ENCODE data around the gene ZCCHC4. TPM values are rescaled to one million over a fixed set of nuclear protein-coding genes. Genes with fewer than 3 reads are reported as not detected.
A peak's percentile ranks its signal among the peaks of the same experiment; 100 is the strongest.
"Not testable (repeated sequence)": the region's sequence is repeated elsewhere in the genome, so short reads cannot be mapped to it uniquely, and the experiment has no call there.

Gene ZCCHC4
- total RNA-seq, 1 donor from 2014 or later = 6.0 TPM

- Mint-ChIP-seq H3K4me3 (ENCODE audit: unreplicated experiment) (no peak overlapping the region), H3K9me3 (ENCODE audit: low read depth) (no peaks in the 10 kb centered on the region), H3K36me3 (ENCODE audit: low read depth) (peaks cover 4% of the 10 kb centered on the region), H3K27ac (ENCODE audit: unreplicated experiment) (no peak overlapping the region), H3K4me1 (ENCODE audit: low read depth) (no peaks in the 10 kb centered on the region), H3K27me3 (ENCODE audit: low read depth) (no peaks in the 10 kb centered on the region)
- TF ChIP-seq, protein P1, sequence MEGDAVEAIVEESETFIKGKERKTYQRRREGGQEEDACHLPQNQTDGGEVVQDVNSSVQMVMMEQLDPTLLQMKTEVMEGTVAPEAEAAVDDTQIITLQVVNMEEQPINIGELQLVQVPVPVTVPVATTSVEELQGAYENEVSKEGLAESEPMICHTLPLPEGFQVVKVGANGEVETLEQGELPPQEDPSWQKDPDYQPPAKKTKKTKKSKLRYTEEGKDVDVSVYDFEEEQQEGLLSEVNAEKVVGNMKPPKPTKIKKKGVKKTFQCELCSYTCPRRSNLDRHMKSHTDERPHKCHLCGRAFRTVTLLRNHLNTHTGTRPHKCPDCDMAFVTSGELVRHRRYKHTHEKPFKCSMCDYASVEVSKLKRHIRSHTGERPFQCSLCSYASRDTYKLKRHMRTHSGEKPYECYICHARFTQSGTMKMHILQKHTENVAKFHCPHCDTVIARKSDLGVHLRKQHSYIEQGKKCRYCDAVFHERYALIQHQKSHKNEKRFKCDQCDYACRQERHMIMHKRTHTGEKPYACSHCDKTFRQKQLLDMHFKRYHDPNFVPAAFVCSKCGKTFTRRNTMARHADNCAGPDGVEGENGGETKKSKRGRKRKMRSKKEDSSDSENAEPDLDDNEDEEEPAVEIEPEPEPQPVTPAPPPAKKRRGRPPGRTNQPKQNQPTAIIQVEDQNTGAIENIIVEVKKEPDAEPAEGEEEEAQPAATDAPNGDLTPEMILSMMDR (IDR thresholded peaks at IDR 0.05) = no peak
- DNase-seq (ENCODE audit: low spot score) = no peak
These were observed 8.2 kb downstream of the ZCCHC4 start for GRCh38 chr4:25320773-25321172.

GRCh38 chr4:25321703-25322102, 9.1 kb downstream of the ZCCHC4 start:
- no peak overlapping the region for H3K27ac Mint-ChIP-seq (ENCODE audit: unreplicated experiment)
- H3K9me3 Mint-ChIP-seq (ENCODE audit: low read depth) = no peaks in the 10 kb centered on the region
- DNase-seq (ENCODE audit: low spot score) = no peak
- H3K4me1 Mint-ChIP-seq (ENCODE audit: low read depth) = no peaks in the 10 kb centered on the region
- TF ChIP-seq, protein P1 (IDR thresholded peaks at IDR 0.05) = no peak
- H3K27me3 Mint-ChIP-seq (ENCODE audit: low read depth) = no peaks in the 10 kb centered on the region
- no peak overlapping the region for H3K4me3 Mint-ChIP-seq (ENCODE audit: unreplicated experiment)
- peaks cover 4% of the 10 kb centered on the region for H3K36me3 Mint-ChIP-seq (ENCODE audit: low read depth)

GRCh38 chr4:25328463-25328862, 15.9 kb downstream of the ZCCHC4 start:
- H3K27ac Mint-ChIP-seq (ENCODE audit: unreplicated experiment); DNase-seq (ENCODE audit: low spot score); H3K9me3 Mint-ChIP-seq (ENCODE audit: low read depth); H3K27me3 Mint-ChIP-seq (ENCODE audit: low read depth); H3K36me3 Mint-ChIP-seq (ENCODE audit: low read depth); H3K4me3 Mint-ChIP-seq (ENCODE audit: unreplicated experiment): not testable (repeated sequence)
- peaks cover 12% of the 10 kb centered on the region for H3K4me1 Mint-ChIP-seq (ENCODE audit: low read depth)

- Mint-ChIP-seq H3K9me3 (ENCODE audit: low read depth) (no peaks in the 10 kb centered on the region), H3K4me1 (ENCODE audit: low read depth) (peaks cover 12% of the 10 kb centered on the region), H3K27me3 (ENCODE audit: low read depth) (no peaks in the 10 kb centered on the region), H3K36me3 (ENCODE audit: low read depth) (peaks cover 2% of the 10 kb centered on the region), H3K27ac (ENCODE audit: unreplicated experiment) (no peak overlapping the region), H3K4me3 (ENCODE audit: unreplicated experiment) (no peak overlapping the region)
- TF ChIP-seq, protein P1 (IDR thresholded peaks at IDR 0.05) = no peak
- DNase-seq (ENCODE audit: low spot score) = no peak
These were observed 17.8 kb downstream of the ZCCHC4 start for GRCh38 chr4:25330335-25330734.

DNA sequence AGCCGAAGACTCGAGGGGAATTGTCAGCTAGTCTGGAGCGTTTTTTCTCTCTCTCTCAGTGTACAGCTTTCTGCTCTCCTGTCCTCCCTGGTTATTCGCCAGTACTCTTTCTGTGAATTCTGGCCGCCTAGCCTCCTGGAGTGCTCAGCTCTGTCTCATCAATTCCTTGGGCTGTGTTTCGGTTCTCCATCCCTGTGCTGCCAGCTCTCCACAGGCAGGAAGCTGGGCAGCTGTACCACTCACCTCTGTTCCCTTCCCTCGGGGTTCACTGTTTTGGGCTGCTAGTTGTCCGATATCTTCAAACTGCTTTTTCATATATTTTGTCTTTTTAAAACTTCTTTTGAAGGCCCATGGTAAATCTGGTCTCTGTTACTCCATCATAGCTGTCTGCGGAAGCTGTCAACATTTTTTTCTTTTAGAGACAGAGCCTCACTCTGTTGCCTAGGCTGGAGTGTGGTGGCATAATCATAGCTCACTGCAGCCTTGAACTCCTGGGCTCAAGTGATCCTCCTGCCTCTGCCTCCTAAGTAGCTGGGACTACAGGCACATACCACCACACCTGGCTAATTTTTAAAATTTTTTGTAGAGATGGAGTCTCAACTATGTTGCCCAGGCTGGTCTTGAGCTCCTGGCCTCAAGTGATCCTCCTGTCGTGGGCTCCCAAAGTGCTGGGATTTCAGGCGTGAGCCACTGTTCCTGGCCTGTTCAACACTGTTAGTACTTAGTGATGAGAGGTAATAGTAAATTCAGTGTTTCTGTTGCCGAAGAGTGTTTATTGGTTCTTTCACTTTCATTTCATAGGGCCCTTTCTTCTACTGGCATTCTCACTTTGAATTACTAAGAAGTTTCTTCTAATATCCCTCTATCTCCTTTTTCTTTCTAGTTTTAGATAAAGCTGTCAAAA, 18.6 kb downstream of the ZCCHC4 start:
- no peak overlapping the region for H3K4me3 Mint-ChIP-seq (ENCODE audit: unreplicated experiment)
- H3K27me3 Mint-ChIP-seq (ENCODE audit: low read depth) = no peaks in the 10 kb centered on the region
- TF ChIP-seq, protein P1 (IDR thresholded peaks at IDR 0.05) = no peak
- DNase-seq (ENCODE audit: low spot score) = no peak
- peaks cover 2% of the 10 kb centered on the region for H3K36me3 Mint-ChIP-seq (ENCODE audit: low read depth)
- no peaks in the 10 kb centered on the region for H3K9me3 Mint-ChIP-seq (ENCODE audit: low read depth)
- H3K4me1 Mint-ChIP-seq (ENCODE audit: low read depth) = peaks cover 12% of the 10 kb centered on the region
- peak overlapping the region; percentile 80 for H3K27ac Mint-ChIP-seq (ENCODE audit: unreplicated experiment)

GRCh38 chr4:25343671-25344070, 31.1 kb downstream of the ZCCHC4 start:
- Mint-ChIP-seq H3K9me3 (ENCODE audit: low read depth) (no peaks in the 10 kb centered on the region), H3K27me3 (ENCODE audit: low read depth) (no peaks in the 10 kb centered on the region), H3K27ac (ENCODE audit: unreplicated experiment) (no peak overlapping the region), H3K4me1 (ENCODE audit: low read depth) (peaks cover 6% of the 10 kb centered on the region), H3K4me3 (ENCODE audit: unreplicated experiment) (no peak overlapping the region), H3K36me3 (ENCODE audit: low read depth) (peaks cover 4% of the 10 kb centered on the region)
- TF ChIP-seq, protein P1 (IDR thresholded peaks at IDR 0.05) = no peak
- no peak for DNase-seq (ENCODE audit: low spot score)

Measured in chondrocyte (in vitro differentiated cells).